GM12875 (cell line): ENCODE results near the gene TMEM81.

Source experiments
- H3K4me3 ChIP-seq: one replicate; pipeline ENCODE4 v1.5.1; 2011; ENCODE audit warnings: low read depth, low read length, control low read depth
- TF ChIP-seq, protein P1 (sequence below): IDR thresholded peaks from 2 replicates; pipeline ENCODE4 v1.5.1; 2011; ENCODE audit warnings: low read depth, mild to moderate bottlenecking, control low read depth, inconsistent platforms, low read length, moderate library complexity, borderline replicate concordance; ENCODE audit not compliant: insufficient read depth

The TMEM81 gene

DNA sequence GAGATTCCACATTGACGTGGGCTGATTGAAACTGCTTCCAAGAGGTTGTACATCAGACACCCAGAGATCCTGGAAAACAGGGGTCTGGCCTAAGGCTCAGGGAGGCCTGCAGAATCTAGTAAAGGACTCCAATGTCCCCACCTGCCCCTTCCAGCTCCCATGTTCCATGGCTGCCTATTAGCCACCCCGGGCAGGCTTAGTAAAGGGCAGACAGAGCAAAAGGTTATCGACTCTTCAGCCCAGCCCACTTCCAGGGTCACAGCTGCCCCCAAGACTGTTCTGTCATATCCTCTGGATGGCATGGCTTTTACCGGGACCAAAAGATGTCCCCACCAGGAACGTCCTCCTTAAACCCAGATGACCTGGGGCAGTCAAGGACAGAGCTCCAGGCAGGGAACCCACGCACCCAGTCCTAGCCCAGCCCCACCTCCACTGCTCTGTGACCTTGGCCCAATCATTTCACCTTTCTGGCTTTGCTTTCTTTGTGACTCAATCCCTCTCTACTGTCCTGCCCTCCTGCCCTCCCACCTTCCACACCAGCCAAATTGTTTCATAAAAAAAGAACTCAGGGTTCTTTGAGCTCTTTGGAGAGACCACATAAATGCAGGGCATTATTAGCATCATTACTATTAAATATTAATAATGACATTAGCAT lies 46.0 kb downstream of the TMEM81 start:
- TF ChIP-seq, protein P1, sequence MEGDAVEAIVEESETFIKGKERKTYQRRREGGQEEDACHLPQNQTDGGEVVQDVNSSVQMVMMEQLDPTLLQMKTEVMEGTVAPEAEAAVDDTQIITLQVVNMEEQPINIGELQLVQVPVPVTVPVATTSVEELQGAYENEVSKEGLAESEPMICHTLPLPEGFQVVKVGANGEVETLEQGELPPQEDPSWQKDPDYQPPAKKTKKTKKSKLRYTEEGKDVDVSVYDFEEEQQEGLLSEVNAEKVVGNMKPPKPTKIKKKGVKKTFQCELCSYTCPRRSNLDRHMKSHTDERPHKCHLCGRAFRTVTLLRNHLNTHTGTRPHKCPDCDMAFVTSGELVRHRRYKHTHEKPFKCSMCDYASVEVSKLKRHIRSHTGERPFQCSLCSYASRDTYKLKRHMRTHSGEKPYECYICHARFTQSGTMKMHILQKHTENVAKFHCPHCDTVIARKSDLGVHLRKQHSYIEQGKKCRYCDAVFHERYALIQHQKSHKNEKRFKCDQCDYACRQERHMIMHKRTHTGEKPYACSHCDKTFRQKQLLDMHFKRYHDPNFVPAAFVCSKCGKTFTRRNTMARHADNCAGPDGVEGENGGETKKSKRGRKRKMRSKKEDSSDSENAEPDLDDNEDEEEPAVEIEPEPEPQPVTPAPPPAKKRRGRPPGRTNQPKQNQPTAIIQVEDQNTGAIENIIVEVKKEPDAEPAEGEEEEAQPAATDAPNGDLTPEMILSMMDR: no peak
- H3K4me3 ChIP-seq: no peak overlapping the region

DNA sequence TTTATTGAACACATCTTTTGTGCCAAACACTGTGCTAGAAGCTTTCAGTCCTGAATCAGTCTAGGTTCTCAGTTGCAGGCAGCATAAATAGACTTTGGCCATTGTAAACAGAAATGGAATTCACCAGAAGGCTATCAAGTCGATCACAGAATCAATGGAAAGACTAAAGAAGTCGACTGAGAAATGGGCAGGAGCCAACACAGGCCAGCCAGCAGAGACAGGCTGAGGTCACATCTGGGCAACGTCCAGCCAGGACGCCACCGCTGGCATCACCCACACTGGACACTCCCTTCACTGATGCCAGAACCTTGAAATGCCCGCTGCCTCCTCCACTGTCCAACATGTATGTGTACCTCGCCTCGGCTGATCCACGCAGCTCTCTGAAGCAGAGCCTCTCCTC lies 46.7 kb downstream of the TMEM81 start:
- TF ChIP-seq, protein P1: no peak
- no peak overlapping the region for H3K4me3 ChIP-seq
